Activated CD4-positive, alpha-beta memory T cell treated with anti-CD3 and anti-CD28 coated beads for 36 hours (primary cell): ENCODE results near the gene LAMA5. TPM values are rescaled to one million over a fixed set of nuclear protein-coding genes. Genes with fewer than 3 reads are reported as not detected.

Experiments used
- CTCF ChIA-PET: fragments of 350-600 bp; sonication (Branson Sonifier 250); formaldehyde crosslinking; loops from one replicate; lab custom pipeline; 2021; ENCODE audit warnings: antibody characterized with exemption, inconsistent platforms; lab: Charles Lee
- POLR2A ChIA-PET: fragments of 350-600 bp; sonication (Branson Sonifier 250); formaldehyde crosslinking; loops from one replicate; lab custom pipeline; 2021; ENCODE audit warnings: antibody characterized with exemption; lab: Charles Lee
- DNase-seq: peaks from one replicate; pipeline ENCODE4 v3.0.0-alpha.2; 2020
- H3K27ac Mint-ChIP-seq: one replicate; pipeline ENCODE4 v1.8.0; 2021; ENCODE audit warnings: mixed read lengths
- H3K27me3 Mint-ChIP-seq: one replicate; pipeline ENCODE4 v1.8.0; 2021; ENCODE audit warnings: mixed read lengths
- H3K36me3 Mint-ChIP-seq: one replicate; pipeline ENCODE4 v1.8.0; 2021; ENCODE audit warnings: mixed read lengths
- H3K4me1 Mint-ChIP-seq: one replicate; pipeline ENCODE4 v1.8.0; 2021; ENCODE audit warnings: low read depth, mixed read lengths
- H3K4me3 Mint-ChIP-seq: one replicate; pipeline ENCODE4 v1.8.0; 2021; ENCODE audit warnings: mild to moderate bottlenecking, mixed read lengths
- H3K9me3 Mint-ChIP-seq: one replicate; pipeline ENCODE4 v1.8.0; 2021; ENCODE audit warnings: mixed read lengths
- intact Hi-C: fragments of 100-400 bp; cut with micrococcal nuclease; formaldehyde crosslinking; loops from one replicate; pipeline ENCODE4 v1.15.1; 2023
- total RNA-seq, 2 experiments: library from RNA; stranded (reverse); gene quantifications; one replicate each; pipeline ENCODE4 v1.2.3, GENCODE V29; 2021

Gene LAMA5
- total RNA-seq, 2 experiments from 2014 or later = 0.78 to 1.1 TPM

GRCh38 chr20:62322492-62323041 is 44.5 kb downstream of the LAMA5 start:
- ChIA-PET POLR2A (no interaction called here), CTCF (no interaction called here)
- no peaks in the 10 kb centered on the region for H3K4me1 Mint-ChIP-seq
- H3K27me3 Mint-ChIP-seq = no peaks in the 10 kb centered on the region
- no peak overlapping the region for H3K27ac Mint-ChIP-seq
- H3K4me3 Mint-ChIP-seq = no peak overlapping the region
- H3K36me3 Mint-ChIP-seq = no peaks in the 10 kb centered on the region
- no peak for DNase-seq
- H3K9me3 Mint-ChIP-seq = no peaks in the 10 kb centered on the region
- intact Hi-C loops = no loop called here

- POLR2A ChIA-PET = no interaction called here
- intact Hi-C loops = no loop called here
- Mint-ChIP-seq H3K36me3 (no peaks in the 10 kb centered on the region), H3K27me3 (no peaks in the 10 kb centered on the region), H3K27ac (no peak overlapping the region), H3K4me1 (no peaks in the 10 kb centered on the region), H3K4me3 (no peak overlapping the region), H3K9me3 (no peaks in the 10 kb centered on the region)
- CTCF ChIA-PET = no interaction called here
- DNase-seq = no peak
These were observed 45.1 kb downstream of the LAMA5 start for GRCh38 chr20:62321975-62322374.

GRCh38 chr20:62321521-62321948 is 45.6 kb downstream of the LAMA5 start:
- no peak overlapping the region for H3K27ac Mint-ChIP-seq
- no peaks in the 10 kb centered on the region for H3K9me3 Mint-ChIP-seq
- no peaks in the 10 kb centered on the region for H3K27me3 Mint-ChIP-seq
- no peaks in the 10 kb centered on the region for H3K36me3 Mint-ChIP-seq
- CTCF ChIA-PET = no interaction called here
- POLR2A ChIA-PET = no interaction called here
- H3K4me3 Mint-ChIP-seq = no peak overlapping the region
- H3K4me1 Mint-ChIP-seq = no peaks in the 10 kb centered on the region
- intact Hi-C loops = no loop called here
- DNase-seq = peak; percentile 46

GRCh38 chr20:62320581-62321354 is 46.3 kb downstream of the LAMA5 start:
- peak; percentile 29 for DNase-seq
- ChIA-PET CTCF (no interaction called here), POLR2A (no interaction called here)
- intact Hi-C loops = no loop called here
- no peaks in the 10 kb centered on the region for H3K27me3 Mint-ChIP-seq
- no peaks in the 10 kb centered on the region for H3K9me3 Mint-ChIP-seq
- no peak overlapping the region for H3K4me3 Mint-ChIP-seq
- H3K4me1 Mint-ChIP-seq = no peaks in the 10 kb centered on the region
- H3K27ac Mint-ChIP-seq = no peak overlapping the region
- H3K36me3 Mint-ChIP-seq = no peaks in the 10 kb centered on the region

- no peak overlapping the region for H3K27ac Mint-ChIP-seq
- no peaks in the 10 kb centered on the region for H3K9me3 Mint-ChIP-seq
- H3K36me3 Mint-ChIP-seq = no peaks in the 10 kb centered on the region
- no peak overlapping the region for H3K4me3 Mint-ChIP-seq
- DNase-seq = no peak
- CTCF ChIA-PET = no interaction called here
- POLR2A ChIA-PET = no interaction called here
- no peaks in the 10 kb centered on the region for H3K27me3 Mint-ChIP-seq
- intact Hi-C loops = no loop called here
- H3K4me1 Mint-ChIP-seq = no peaks in the 10 kb centered on the region
These were observed 47.7 kb downstream of the LAMA5 start for GRCh38 chr20:62319346-62319909.

- Mint-ChIP-seq H3K9me3 (no peaks in the 10 kb centered on the region), H3K36me3 (no peaks in the 10 kb centered on the region), H3K4me3 (no peak overlapping the region), H3K4me1 (no peaks in the 10 kb centered on the region), H3K27me3 (no peaks in the 10 kb centered on the region), H3K27ac (no peak overlapping the region)
- DNase-seq = peak; percentile 18
- intact Hi-C loops = no loop called here
- ChIA-PET CTCF (no interaction called here), POLR2A (no interaction called here)
These were observed 48.4 kb downstream of the LAMA5 start for GRCh38 chr20:62318400-62319345.

- DNase-seq = no peak
- Mint-ChIP-seq H3K27me3 (no peaks in the 10 kb centered on the region), H3K4me1 (no peaks in the 10 kb centered on the region), H3K9me3 (no peaks in the 10 kb centered on the region), H3K4me3 (no peak overlapping the region), H3K27ac (no peak overlapping the region), H3K36me3 (no peaks in the 10 kb centered on the region)
- intact Hi-C loops = no loop called here
- ChIA-PET CTCF (no interaction called here), POLR2A (no interaction called here)
These were observed 49.9 kb downstream of the LAMA5 start for GRCh38 chr20:62317167-62317655.

- Mint-ChIP-seq H3K36me3 (no peaks in the 10 kb centered on the region), H3K27me3 (no peaks in the 10 kb centered on the region), H3K9me3 (no peaks in the 10 kb centered on the region), H3K4me1 (no peaks in the 10 kb centered on the region), H3K4me3 (no peak overlapping the region), H3K27ac (no peak overlapping the region)
- ChIA-PET CTCF (no interaction called here), POLR2A (no interaction called here)
- no peak for DNase-seq
- intact Hi-C loops = no loop called here
These were observed 50.6 kb downstream of the LAMA5 start for GRCh38 chr20:62316331-62317166.

- Mint-ChIP-seq H3K36me3 (no peaks in the 10 kb centered on the region), H3K27me3 (no peaks in the 10 kb centered on the region), H3K9me3 (no peaks in the 10 kb centered on the region), H3K4me1 (no peaks in the 10 kb centered on the region), H3K4me3 (no peak overlapping the region), H3K27ac (no peak overlapping the region)
- intact Hi-C loops = no loop called here
- CTCF ChIA-PET = no interaction called here
- no peak for DNase-seq
- POLR2A ChIA-PET = no interaction called here
These were observed 51.3 kb downstream of the LAMA5 start for GRCh38 chr20:62315773-62316172.

- Mint-ChIP-seq H3K9me3 (no peaks in the 10 kb centered on the region), H3K27me3 (no peaks in the 10 kb centered on the region), H3K4me1 (no peaks in the 10 kb centered on the region), H3K36me3 (no peaks in the 10 kb centered on the region), H3K27ac (no peak overlapping the region), H3K4me3 (no peak overlapping the region)
- intact Hi-C loops = no loop called here
- DNase-seq = no peak
- POLR2A ChIA-PET = no interaction called here
- CTCF ChIA-PET = no interaction called here
These were observed 52.3 kb downstream of the LAMA5 start for GRCh38 chr20:62314711-62315302.

- H3K36me3 Mint-ChIP-seq = no peaks in the 10 kb centered on the region
- no peak overlapping the region for H3K27ac Mint-ChIP-seq
- H3K4me1 Mint-ChIP-seq = no peaks in the 10 kb centered on the region
- ChIA-PET POLR2A (no interaction called here), CTCF (no interaction called here)
- no peak for DNase-seq
- no peaks in the 10 kb centered on the region for H3K27me3 Mint-ChIP-seq
- intact Hi-C loops = no loop called here
- no peak overlapping the region for H3K4me3 Mint-ChIP-seq
- no peaks in the 10 kb centered on the region for H3K9me3 Mint-ChIP-seq
These were observed 52.8 kb downstream of the LAMA5 start for GRCh38 chr20:62314339-62314638.
